Subcutaneous abdominal adipose tissue (tissue), 5 donors: ENCODE measurements around the gene OSBPL1A.
"Not testable (repeated sequence)": the region's sequence is repeated elsewhere in the genome, so short reads cannot be mapped to it uniquely, and the experiment has no call there.

ENCODE experiments used
- H3K27ac ChIP-seq: one replicate; pipeline ENCODE4 v1.7.0; 2013; ENCODE audit warnings: low read depth, mild to moderate bottlenecking, inconsistent platforms, low read length, moderate library complexity
- H3K27me3 ChIP-seq, 5 donors: one replicate each; pipeline ENCODE4 v1.7.0; 2013; ENCODE audit warnings: low read length in 5 of 5, inconsistent platforms in 1 of 5; ENCODE audit not compliant: control insufficient read depth in 5 of 5, insufficient read depth in 4 of 5
- H3K36me3 ChIP-seq, 5 donors: one replicate each; pipeline ENCODE4 v1.7.0; 2013; ENCODE audit warnings: low read length in 5 of 5; ENCODE audit not compliant: control insufficient read depth in 5 of 5, insufficient read depth in 5 of 5
- H3K4me1 ChIP-seq, 5 donors: one replicate each; pipeline ENCODE4 v1.7.0; 2013; ENCODE audit warnings: low read length in 5 of 5, mild to moderate bottlenecking in 3 of 5, moderate library complexity in 1 of 5; ENCODE audit not compliant: control insufficient read depth in 5 of 5, insufficient read depth in 5 of 5
- H3K4me3 ChIP-seq, 5 donors: one replicate each; pipeline ENCODE4 v1.7.0; 2013; ENCODE audit warnings: low read length in 5 of 5, low read depth in 1 of 5
- H3K9ac ChIP-seq, 5 donors: one replicate each; pipeline ENCODE4 v1.7.0; 2013; ENCODE audit warnings: low read length in 5 of 5, mild to moderate bottlenecking in 4 of 5, moderate library complexity in 3 of 5
- H3K9me3 ChIP-seq, 5 donors: one replicate each; pipeline ENCODE4 v1.7.0; 2013; ENCODE audit warnings: low read length in 5 of 5; ENCODE audit not compliant: control insufficient read depth in 5 of 5
- donor health status: healthy.
- donor health status: healthy.
- donor health status: healthy.
- donor health status: healthy.
- donor health status: healthy.

OSBPL1A gene

GRCh38 chr18:24380163-24380747 lies 17.4 kb downstream of the OSBPL1A start:
- H3K27me3 ChIP-seq, result no peaks in the 10 kb centered on the region
- no peak overlapping the region for H3K9ac ChIP-seq
- H3K4me3 ChIP-seq, result no peak overlapping the region
- H3K9me3 ChIP-seq, result no peaks in the 10 kb centered on the region
- H3K27ac ChIP-seq, result no peak overlapping the region
- H3K4me1 ChIP-seq, result peaks cover 0 to 4% (median 0%) of the 10 kb centered on the region in 5 donors
- peaks cover 0 to 14% (median 3%) of the 10 kb centered on the region in 5 donors for H3K36me3 ChIP-seq

- no peaks in the 10 kb centered on the region for H3K27me3 ChIP-seq
- H3K9ac ChIP-seq, result no peak overlapping the region
- peaks cover 0 to 4% (median 0%) of the 10 kb centered on the region in 5 donors for H3K4me1 ChIP-seq
- H3K36me3 ChIP-seq, result peaks cover 4 to 23% (median 9%) of the 10 kb centered on the region in 5 donors
- H3K4me3 ChIP-seq, result no peak overlapping the region
- H3K27ac ChIP-seq, result no peak overlapping the region
- H3K9me3 ChIP-seq, result no peaks in the 10 kb centered on the region
Observed at GRCh38 chr18:24378598-24378997, 19.0 kb downstream of the OSBPL1A start.

- not testable (repeated sequence) for H3K4me3 ChIP-seq, H3K9me3 ChIP-seq, H3K4me1 ChIP-seq, H3K27ac ChIP-seq, H3K27me3 ChIP-seq, H3K9ac ChIP-seq
- H3K36me3 ChIP-seq, result peaks cover 6 to 23% (median 9%) of the 10 kb centered on the region in 5 donors
Observed at GRCh38 chr18:24376531-24376930, 21.1 kb downstream of the OSBPL1A start.

- Histone ChIP-seq H3K9me3 (no peaks in the 10 kb centered on the region), H3K27ac (no peak overlapping the region), H3K36me3 (peaks cover 6 to 34% (median 13%) of the 10 kb centered on the region in 5 donors), H3K9ac (no peak overlapping the region), H3K27me3 (no peaks in the 10 kb centered on the region), H3K4me3 (no peak overlapping the region), H3K4me1 (no peaks in the 10 kb centered on the region)
Observed at GRCh38 chr18:24373328-24373727, 24.3 kb downstream of the OSBPL1A start.

GRCh38 chr18:24372279-24372872 lies 25.2 kb downstream of the OSBPL1A start:
- Histone ChIP-seq H3K4me3 (no peak overlapping the region), H3K27me3 (no peaks in the 10 kb centered on the region), H3K27ac (no peak overlapping the region), H3K9ac (no peak overlapping the region), H3K36me3 (peaks cover 6 to 35% (median 15%) of the 10 kb centered on the region in 5 donors), H3K4me1 (no peaks in the 10 kb centered on the region), H3K9me3 (no peaks in the 10 kb centered on the region)

- no peak overlapping the region for H3K4me3 ChIP-seq
- H3K27me3 ChIP-seq, result no peaks in the 10 kb centered on the region
- H3K4me1 ChIP-seq, result no peaks in the 10 kb centered on the region
- peaks cover 5 to 27% (median 12%) of the 10 kb centered on the region in 5 donors for H3K36me3 ChIP-seq
- H3K9ac ChIP-seq, result no peak overlapping the region
- no peak overlapping the region for H3K27ac ChIP-seq
- no peaks in the 10 kb centered on the region for H3K9me3 ChIP-seq
Observed at GRCh38 chr18:24370120-24370519, 27.5 kb downstream of the OSBPL1A start.

- no peaks in the 10 kb centered on the region for H3K9me3 ChIP-seq
- no peaks in the 10 kb centered on the region for H3K4me1 ChIP-seq
- H3K27me3 ChIP-seq, result no peaks in the 10 kb centered on the region
- H3K9ac ChIP-seq, result no peak overlapping the region
- H3K36me3 ChIP-seq, result peaks cover 5 to 22% (median 8%) of the 10 kb centered on the region in 5 donors
- H3K27ac ChIP-seq, result no peak overlapping the region
- no peak overlapping the region for H3K4me3 ChIP-seq
Observed at GRCh38 chr18:24369426-24369825, 28.2 kb downstream of the OSBPL1A start.

GRCh38 chr18:24368749-24369148 lies 28.9 kb downstream of the OSBPL1A start:
- H3K4me1 ChIP-seq, result no peaks in the 10 kb centered on the region
- H3K27me3 ChIP-seq, result no peaks in the 10 kb centered on the region
- H3K9ac ChIP-seq, result no peak overlapping the region
- H3K27ac ChIP-seq, result no peak overlapping the region
- no peaks in the 10 kb centered on the region for H3K9me3 ChIP-seq
- H3K4me3 ChIP-seq, result no peak overlapping the region
- H3K36me3 ChIP-seq, result peaks cover 5 to 18% (median 6%) of the 10 kb centered on the region in 5 donors

GRCh38 chr18:24366328-24366727 lies 31.3 kb downstream of the OSBPL1A start:
- Histone ChIP-seq H3K4me3 (no peak overlapping the region), H3K27ac (no peak overlapping the region)

GRCh38 chr18:24364177-24364576 lies 33.4 kb downstream of the OSBPL1A start:
- Histone ChIP-seq H3K27me3 (no peaks in the 10 kb centered on the region), H3K9me3 (no peaks in the 10 kb centered on the region), H3K36me3 (peaks cover 3 to 15% (median 6%) of the 10 kb centered on the region in 5 donors), H3K4me1 (peaks cover 0 to 2% (median 0%) of the 10 kb centered on the region in 5 donors), H3K4me3 (no peak overlapping the region), H3K27ac (no peak overlapping the region), H3K9ac (no peak overlapping the region)

More at GRCh38 chr18:24366328-24366727, 31.3 kb downstream of the OSBPL1A start:
- Histone ChIP-seq H3K27me3 (no peaks in the 10 kb centered on the region), H3K4me1 (no peaks in the 10 kb centered on the region), H3K9ac (no peak overlapping the region), H3K36me3 (peaks cover 3 to 18% (median 6%) of the 10 kb centered on the region in 5 donors), H3K9me3 (no peaks in the 10 kb centered on the region)
